Measurements from ENCODE around the gene FUCA1.
A peak's percentile ranks its signal among the peaks of the same experiment; 100 is the strongest.

Gene FUCA1

DNA sequence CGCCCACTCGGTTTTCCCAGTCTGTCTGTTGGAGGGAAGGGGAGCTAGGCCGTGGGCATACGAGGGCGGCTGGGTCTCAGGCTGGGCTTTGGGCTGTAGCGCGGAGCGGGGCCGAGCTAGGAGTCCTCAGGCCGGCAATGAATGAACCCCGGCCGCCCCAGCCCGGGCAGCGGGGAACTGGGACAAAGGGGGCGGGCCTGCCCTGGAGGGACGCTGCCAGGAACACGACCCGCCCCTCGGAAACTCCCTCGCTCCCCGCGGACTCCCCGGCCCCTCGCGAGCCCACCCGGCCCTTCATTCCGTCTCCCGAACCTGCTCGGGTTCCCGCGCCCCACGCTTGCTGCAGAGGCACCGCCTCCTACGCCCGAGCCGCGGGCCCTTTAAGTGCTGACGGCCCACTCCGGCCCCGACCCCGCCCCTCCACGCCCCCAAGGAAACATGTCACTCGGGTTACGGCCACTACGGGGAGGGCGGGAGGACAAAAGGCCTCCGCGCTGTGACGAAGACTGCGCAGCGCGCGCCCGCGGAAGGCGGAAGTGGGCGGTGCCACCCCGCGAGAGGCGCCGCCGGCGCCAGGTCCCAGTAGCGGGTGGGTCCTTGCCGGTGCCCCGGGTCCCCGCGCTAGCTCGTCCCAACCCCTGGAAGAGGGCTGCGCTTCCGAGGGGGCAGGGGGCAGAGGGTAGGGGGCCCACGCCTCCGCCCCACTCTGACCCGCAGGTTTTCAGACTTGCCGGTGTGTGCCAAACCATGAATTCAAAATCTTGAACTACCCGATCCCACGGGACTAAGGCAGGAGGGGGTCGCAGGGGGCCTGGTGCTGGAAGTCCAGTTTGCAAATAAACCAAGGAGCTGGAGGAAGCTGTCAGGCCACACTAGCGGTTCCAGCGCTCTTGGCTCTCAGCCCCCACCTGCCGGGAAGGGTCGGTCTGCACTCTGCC, 67.4 kb downstream of the FUCA1 start, which contains the start of gene GALE:
Gene GALE, minus strand, starts transcription at position 355 of the 938 bp plus-strand sequence. CDS start 1,747 bp downstream, outside the sequence.
- DNase-seq: peak; percentile 96 to 97

DNA sequence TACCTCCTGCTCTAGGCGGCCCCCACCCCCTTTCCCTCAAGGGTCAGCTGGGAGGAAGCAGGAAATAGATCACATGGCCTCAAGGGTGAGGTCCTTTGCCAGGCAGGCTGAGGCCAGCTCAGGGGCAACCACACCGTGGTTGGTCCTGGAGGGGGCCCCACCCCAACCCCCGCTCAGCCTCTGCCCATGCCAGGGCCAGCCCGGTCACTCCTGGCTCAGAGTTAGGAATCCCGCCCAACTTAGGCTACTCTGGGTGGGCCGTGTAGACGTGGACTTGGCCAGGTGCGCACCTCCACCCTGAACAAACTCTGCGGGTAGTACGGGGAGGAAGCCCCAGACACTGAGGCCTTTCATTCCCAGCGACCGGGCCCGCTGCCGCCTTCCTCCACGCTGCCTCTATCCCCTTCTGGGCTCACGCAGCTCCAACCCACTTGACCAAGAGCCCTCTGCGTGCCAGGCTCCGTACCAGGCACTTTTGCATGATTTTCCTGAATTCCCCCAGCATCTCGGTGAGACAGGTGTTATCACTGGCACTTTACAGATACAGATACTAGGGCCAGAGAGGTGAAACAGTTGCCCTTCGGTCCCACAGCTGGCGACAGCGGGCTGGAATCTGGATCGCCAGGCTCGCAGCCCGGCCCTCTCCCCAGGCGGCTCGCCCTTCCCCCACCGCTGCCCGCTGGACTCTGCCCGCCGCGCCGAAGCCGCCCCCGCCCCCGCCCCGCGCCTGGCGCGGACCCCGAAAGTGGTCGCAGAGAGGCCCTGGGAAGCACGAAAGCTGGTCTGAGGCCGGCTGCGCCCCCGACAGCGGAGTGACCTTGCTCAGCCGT, 68.3 kb downstream of the FUCA1 start:
- DNase-seq: no peak

DNA sequence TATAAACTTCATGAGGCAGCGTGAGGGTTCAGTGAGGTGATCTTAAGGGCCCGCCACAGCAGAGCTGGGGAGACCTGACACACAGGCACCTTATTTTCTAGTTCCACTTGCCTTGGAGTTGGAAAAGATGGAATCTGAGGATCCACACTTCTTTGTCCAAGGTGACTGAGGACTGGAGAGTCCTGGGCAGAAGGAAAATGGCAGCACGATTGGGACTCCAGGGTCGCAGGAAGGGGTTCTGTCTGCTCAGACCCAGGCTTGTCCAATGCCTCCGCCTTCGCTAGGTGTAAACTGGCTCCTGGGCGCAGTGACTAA, 68.9 kb downstream of the FUCA1 start:
- no peak for DNase-seq

DNA sequence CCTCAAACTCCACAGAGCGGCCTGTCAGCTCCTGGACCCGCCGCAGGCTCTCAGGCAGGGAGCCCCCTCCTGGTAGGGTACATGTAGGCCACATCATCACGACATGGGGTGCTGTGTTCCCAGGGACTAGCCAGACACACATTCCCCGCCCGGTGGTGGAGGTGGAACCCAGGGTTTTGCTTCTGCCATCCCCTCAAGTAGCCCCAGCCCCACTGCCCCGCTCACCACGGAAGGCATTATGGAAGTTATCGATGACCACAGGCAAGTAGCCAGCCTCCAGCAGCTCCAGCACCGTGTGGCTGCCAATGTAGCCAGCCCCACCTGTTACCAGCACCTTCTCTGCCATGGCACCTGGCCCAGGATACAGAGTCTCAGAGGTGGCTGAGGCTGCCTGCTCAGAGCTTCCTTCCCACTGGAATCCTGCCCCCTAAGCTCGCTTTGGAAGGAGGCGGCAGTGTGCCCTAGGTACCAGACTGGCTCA, 69.4 kb downstream of the FUCA1 start:
- no peak for DNase-seq

DNA sequence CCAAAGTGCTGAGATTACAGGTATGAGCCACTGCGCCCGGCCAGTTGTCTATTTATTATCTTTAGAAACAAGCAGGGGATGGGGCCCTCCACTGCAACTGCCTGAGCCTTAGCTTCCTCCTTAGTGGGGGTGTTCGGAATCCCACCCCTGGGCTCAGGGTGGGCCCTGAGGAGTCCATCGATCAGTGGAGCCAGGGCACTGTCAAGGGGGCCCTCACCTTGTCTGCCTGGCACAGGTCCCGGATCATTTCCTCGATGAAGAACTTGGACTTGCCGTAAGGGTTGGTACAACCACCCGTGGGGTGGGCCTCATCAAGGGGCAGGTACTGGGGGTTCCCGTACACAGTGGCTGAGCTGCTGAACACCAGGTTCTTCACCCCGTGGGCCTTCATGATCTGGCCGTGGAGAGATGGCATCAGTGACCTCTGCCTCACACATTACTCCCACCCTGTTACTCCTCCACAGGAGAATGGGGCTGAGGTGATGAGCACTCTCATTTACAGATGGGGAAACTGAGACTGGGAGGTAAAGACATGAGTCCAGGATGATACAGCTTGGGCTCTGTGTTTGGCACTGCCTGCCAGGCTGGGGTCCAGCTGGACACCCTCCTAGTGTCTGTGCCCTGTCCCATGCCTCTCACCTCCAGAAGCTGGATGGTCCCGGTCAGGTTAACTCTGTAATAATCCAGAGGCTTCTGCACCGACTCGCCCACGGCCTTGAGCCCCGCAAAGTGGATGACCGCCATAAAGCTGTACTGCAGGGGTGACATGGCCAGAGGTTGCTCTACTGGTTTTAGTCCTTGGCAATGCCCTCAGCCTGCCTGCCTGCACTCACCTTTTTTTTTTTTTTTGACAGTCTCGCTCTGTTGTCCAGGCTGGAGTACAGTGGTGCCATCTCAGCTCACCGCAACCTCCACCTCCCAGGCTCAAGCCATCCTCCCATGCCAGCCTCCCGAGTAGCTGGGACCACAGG, 70.3 kb downstream of the FUCA1 start:
- no peak for DNase-seq

DNA sequence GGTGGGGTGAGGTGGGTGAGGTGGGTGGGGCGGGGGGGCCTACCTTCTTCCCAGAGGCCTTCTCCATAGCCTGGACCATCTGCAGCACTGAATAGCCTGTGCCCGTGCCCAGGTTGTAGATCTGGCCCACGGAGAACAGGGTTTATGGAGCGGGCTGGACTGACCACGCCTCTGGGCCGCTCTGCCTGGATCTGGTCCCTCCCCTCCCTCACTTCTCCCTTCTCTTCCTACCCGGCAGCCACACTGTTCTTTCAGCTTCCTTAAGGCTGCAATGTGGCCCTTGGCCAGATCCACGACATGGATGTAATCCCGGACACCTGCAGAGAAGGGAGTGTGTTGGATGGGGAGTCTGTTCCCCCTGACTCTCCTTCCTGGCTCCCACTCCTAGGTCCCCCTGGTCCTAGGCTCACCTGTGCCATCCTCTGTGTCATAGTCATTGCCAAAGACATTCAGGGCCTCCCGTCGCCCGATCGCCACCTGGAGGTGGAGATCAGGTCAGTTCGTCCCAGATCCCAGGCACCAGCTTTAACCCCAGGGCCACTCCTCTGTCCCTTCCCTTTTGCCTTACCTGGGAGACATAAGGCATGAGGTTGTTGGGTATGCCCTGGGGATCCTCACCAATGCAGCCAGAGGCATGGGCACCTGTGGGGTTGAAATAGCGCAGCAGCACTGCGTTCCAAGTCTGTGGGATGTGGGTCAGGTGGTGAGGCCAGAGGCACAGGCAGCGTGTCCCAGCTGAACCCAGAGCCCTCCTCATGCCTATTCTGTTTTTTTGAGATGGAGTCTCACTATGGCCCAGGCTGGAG, 71.4 kb downstream of the FUCA1 start:
- DNase-seq: no peak

DNA sequence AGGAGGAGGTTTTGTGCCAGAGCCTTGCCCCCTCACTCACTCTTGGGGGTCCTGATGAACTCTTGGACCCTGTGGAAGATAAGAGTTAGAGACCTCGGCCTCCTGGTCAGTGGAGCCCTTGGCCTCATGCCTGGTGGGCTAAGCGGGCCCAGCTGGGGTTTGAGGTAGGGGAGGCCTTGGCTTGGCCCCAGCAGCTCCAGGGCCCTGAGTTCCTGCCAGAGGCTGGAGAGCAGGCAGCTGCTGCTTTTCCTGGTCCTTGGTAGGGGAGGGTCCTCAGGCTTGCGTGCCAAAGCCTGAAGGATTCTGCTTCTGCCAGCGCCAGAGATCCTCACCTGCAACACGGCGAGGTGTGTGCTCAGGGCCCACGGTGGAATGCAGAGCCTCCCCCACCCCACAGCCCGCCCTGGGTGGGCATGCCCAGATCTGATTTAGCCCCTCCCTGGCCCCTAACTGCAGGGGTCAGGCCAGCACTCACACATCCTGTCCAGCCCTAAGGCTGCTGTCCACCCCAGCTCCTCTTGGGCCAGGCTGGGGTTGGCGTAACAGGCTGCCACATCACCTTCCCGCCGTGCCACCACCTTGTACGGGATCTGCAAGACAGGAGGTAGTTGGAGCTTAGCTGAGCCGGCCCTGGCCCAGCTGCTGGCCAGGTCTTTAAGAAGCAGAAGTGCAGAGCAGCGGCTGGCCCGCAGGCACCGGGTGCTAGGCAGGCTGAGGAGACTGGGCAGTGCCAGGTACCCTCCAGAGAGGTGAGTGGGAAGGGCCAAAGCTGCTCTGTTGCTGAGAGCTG, 72.2 kb downstream of the FUCA1 start:
- DNase-seq: no peak
